Coronary artery (tissue), 2 donors: ENCODE measurements around the gene LCP2.
A peak's percentile ranks its signal among the peaks of the same experiment; 100 is the strongest.

Experiments used
- DNase-seq: peaks from one replicate; pipeline ENCODE4 v3.0.0-alpha.2; 2017; ENCODE audit warnings: low spot score
- H3K27ac ChIP-seq, 2 donors: fragments of 200-600 bp; sonication (generic); one replicate each; pipeline ENCODE4 v1.5.1; 2016 to 2019
- H3K4me3 ChIP-seq: fragments of 200-600 bp; sonication (generic); 2 replicates; pipeline ENCODE4 v1.5.1; 2016; ENCODE audit warnings: mild to moderate bottlenecking, moderate library complexity
- TF ChIP-seq, protein P1 (sequence below): fragments of 200-600 bp; sonication (generic); IDR thresholded peaks from one replicate; pipeline ENCODE4 v1.5.1; 2019; ENCODE audit warnings: antibody characterized with exemption

Gene LCP2

DNA sequence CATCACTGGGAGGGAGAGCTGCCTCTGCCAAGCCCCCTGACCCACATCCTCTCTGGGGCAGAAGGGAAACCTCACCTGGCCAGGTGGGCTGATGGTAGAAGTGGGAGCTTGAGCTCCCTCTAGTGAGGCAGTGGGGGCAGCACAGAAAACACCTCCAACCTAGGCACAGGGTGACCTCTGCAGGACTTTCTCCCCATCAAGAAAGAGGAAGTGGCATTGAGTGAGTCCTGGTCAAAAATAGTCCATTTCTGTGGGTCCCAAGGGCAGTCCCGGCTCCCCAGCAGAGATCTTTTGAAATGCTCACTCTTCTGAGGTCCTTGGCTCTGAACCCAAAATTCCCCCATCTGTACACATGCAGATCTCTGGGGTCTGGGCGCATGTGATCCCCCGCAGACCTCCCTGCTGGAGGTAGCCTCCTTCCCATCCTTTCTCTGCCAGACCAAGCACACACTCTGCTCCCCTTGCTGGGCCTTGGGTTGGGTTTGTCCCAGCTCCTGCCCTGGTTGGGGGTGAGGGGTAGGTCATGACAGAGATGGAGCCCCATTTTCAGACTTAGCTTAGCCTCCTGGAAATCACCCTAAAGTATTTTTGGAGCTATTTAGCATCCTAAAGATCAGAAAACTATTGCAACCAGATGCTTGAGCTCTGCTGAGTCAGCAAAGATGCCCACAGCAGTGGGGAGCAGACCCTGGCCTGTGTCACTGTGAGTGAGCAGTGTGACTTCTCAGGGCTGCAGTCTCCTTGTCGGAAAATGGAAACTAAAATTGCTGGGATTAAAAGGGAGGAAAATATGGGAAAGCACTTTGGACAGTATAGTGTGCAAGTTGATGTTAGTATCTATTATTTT is 41.6 kb upstream of the LCP2 start:
- no peak overlapping the region for H3K27ac ChIP-seq
- DNase-seq: peak; percentile 65
- H3K4me3 ChIP-seq: no peak overlapping the region
- TF ChIP-seq, protein P1, sequence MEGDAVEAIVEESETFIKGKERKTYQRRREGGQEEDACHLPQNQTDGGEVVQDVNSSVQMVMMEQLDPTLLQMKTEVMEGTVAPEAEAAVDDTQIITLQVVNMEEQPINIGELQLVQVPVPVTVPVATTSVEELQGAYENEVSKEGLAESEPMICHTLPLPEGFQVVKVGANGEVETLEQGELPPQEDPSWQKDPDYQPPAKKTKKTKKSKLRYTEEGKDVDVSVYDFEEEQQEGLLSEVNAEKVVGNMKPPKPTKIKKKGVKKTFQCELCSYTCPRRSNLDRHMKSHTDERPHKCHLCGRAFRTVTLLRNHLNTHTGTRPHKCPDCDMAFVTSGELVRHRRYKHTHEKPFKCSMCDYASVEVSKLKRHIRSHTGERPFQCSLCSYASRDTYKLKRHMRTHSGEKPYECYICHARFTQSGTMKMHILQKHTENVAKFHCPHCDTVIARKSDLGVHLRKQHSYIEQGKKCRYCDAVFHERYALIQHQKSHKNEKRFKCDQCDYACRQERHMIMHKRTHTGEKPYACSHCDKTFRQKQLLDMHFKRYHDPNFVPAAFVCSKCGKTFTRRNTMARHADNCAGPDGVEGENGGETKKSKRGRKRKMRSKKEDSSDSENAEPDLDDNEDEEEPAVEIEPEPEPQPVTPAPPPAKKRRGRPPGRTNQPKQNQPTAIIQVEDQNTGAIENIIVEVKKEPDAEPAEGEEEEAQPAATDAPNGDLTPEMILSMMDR: no peak

DNA sequence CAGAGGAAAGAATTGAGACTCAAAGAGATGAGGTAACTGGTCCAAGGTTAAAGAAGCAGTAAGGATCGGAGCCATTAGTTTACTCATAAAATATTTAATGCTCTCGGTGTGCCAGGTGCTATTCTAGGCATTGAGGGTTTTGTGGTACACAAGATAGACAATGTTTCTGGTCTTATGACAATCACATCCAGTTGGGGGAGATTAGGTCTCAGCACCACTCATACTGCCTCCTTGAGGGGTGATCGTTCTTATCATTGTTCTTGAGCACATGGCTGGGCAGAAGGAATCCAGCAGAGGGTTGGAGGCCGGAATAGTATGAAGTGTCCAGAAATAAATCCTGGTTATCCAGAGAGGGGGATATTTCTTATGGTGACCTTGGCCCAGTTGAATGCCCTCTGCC is 40.7 kb upstream of the LCP2 start:
- TF ChIP-seq, protein P1: no peak
- peak; percentile 19 for DNase-seq
- Histone ChIP-seq H3K27ac (no peak overlapping the region), H3K4me3 (no peak overlapping the region)

DNA sequence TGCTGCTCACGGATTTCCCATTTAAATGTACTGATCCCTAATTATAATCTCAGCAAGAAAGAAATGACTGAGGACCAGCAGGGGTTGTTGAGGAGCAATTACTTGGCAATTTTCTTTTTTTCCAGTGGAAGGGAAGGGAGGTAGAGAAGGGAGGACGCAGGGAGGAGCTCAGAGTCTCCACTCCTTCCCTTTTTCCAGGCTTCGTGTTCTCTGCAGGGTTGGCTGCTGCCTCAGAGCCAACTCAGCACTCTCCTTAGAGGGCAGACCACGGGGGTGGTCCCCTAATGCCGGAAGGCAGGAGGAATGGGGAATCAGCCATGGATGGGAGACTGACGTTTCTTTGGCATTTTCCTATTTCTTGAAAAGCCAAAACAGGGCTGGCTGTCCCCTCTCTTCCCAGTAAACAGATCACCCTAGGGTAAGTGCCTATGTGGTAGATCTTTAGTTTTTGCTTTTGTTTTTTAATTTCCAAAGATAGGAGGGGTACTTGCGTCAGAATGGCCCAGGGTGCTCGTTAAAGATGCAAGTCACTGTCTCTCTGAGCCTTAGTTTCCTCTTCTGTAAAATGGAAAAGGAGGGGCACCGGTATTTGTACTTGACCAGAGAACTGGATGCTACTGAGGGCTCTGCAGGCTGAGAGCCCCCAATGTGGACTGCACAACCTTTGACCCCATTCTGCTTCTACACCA is 39.6 kb upstream of the LCP2 start:
- H3K4me3 ChIP-seq: no peak overlapping the region
- TF ChIP-seq, protein P1: no peak
- no peak overlapping the region for H3K27ac ChIP-seq
- DNase-seq: peak; percentile 47

DNA sequence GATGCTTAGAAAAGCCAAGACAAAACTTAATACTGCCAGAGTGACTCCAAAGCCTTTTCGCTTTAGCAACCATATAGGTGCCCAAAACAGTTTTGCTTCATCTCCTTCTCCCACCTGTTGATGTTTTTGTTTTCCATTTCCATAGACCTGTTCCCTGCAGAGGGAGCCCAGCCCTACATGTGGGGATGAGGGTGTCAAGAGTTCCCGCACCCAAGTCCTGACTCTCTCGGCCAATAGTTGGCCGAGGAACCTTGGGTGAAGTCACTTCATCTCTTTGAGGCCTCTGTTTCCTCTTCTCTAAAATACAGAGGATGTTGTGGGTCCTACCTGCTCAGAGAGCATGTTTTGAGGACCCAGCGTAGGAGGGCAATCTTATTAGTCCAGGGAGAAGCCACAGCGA is 38.5 kb upstream of the LCP2 start:
- peak; percentile 43 for DNase-seq
- H3K4me3 ChIP-seq: no peak overlapping the region
- TF ChIP-seq, protein P1: no peak
- no peak overlapping the region for H3K27ac ChIP-seq

DNA sequence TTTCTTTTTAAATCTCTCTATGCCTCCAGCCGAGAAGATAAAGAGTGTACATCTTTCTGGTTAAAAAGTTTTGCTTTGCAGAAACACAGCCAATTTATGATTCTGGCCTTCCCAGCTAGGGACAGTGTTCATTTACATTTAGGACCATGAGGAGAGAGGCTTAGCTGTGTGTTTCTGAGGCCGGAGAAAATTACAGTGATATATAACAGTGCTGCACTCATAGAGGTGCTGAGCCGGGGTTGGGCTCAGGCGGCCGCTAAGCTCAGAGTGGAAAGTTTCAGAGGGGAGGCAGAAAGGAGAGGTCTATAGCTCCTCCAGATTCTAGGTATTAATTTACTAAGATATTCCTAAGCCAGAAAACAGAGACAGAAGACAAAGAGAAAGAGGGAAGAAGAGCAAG is 37.0 kb upstream of the LCP2 start:
- peak; percentile 16 for DNase-seq
- TF ChIP-seq, protein P1: no peak
- Histone ChIP-seq H3K4me3 (no peak overlapping the region), H3K27ac (no peak overlapping the region)

DNA sequence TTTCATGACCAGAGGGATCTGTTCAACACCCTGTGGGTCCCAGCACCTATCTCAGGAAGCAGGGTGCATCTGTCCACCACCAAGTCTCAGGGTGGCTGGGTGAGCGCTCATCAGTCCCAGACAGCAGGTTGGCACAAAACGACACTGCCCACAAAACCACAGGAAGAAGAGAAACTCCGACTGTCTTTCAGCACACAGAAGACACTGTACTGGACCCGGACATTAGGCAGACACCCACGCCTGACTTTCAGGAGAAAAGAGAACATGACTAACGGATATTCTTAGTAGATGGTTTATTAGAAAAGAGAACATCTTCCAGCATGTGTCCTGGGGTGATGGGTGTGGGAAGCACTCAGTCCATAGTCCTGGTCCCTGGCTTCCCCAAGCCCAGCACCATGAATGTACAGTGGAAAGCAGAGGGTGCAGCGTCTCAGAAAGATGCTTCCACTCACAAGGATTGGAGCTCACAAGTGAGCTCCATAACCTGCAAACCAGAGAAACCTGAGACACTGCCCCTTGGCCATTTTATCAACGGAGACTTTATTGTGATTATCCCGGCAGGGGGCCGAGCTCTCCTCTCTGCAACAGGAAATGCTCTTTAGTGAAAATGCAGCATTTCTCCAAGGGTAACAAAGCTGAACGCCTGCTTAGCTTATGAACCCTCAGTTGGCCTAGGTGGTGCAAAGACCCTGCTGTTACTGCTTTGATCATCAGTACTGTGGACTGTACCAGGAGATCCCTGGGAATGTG is 35.8 kb upstream of the LCP2 start:
- TF ChIP-seq, protein P1: no peak
- Histone ChIP-seq H3K4me3 (no peak overlapping the region), H3K27ac (peak overlapping the region in 1 of 2 donors; percentile 49)
- DNase-seq: peak; percentile 71
